GM12872 (cell line): Measurements from ENCODE around the gene SRGAP1.

ENCODE experiments used
- CTCF ChIP-seq: IDR thresholded peaks from 3 replicates; pipeline ENCODE4 v1.5.1; 2011; ENCODE audit warnings: low read depth, mild to moderate bottlenecking, low read length, moderate library complexity; ENCODE audit not compliant: insufficient read depth

The SRGAP1 gene

GRCh38 chr12:64086946-64087345 is 242.4 kb downstream of the SRGAP1 start:
- TF ChIP-seq CTCF = no peak

GRCh38 chr12:64087761-64088160 is 243.3 kb downstream of the SRGAP1 start:
- no peak for TF ChIP-seq CTCF

GRCh38 chr12:64088431-64089349 is 244.2 kb downstream of the SRGAP1 start:
- TF ChIP-seq CTCF = no peak

- TF ChIP-seq CTCF = no peak
These were observed 245.5 kb downstream of the SRGAP1 start for GRCh38 chr12:64090047-64090446.

GRCh38 chr12:64091186-64091585 is 246.7 kb downstream of the SRGAP1 start:
- no peak for TF ChIP-seq CTCF

GRCh38 chr12:64092507-64093196 is 248.2 kb downstream of the SRGAP1 start:
- TF ChIP-seq CTCF = no peak

GRCh38 chr12:64093689-64094088 is 249.2 kb downstream of the SRGAP1 start:
- no peak for TF ChIP-seq CTCF
